Keratinocyte (primary cell): ENCODE results near the gene FNDC11. TPM values are rescaled to one million over a fixed set of nuclear protein-coding genes. Genes with fewer than 3 reads are reported as not detected.

Source experiments
- DNase-seq: peaks from one replicate; pipeline ENCODE4 v3.0.0-alpha.2; 2011; ENCODE audit warnings: low read depth, missing footprints, low spot score
- FAIRE-seq: peaks from 2 replicates; lab custom pipeline; 2011; peaks lifted over from hg19 to GRCh38; lab: Jason Lieb, UNC
- H2AFZ ChIP-seq: 2 replicates; pipeline ENCODE4 v1.6.0; 2012; ENCODE audit warnings: low read length, control low read depth, inconsistent platforms; ENCODE audit not compliant: control insufficient read depth
- H3K27ac ChIP-seq: 2 replicates; pipeline ENCODE4 v1.5.1; 2011; ENCODE audit warnings: low read length; ENCODE audit not compliant: control insufficient read depth, insufficient read depth
- H3K27me3 ChIP-seq: 3 replicates; pipeline ENCODE4 v1.6.0; 2011; ENCODE audit warnings: low read length; ENCODE audit not compliant: control insufficient read depth, insufficient read depth; ENCODE audit errors: extremely low read depth
- H3K36me3 ChIP-seq, 2 experiments: 2 replicates in 1 of 2; 3 replicates in 1 of 2; pipeline ENCODE4 v1.5.1; 2011; ENCODE audit warnings: low read length in 2 of 2, mild to moderate bottlenecking in 1 of 2; ENCODE audit not compliant: control insufficient read depth in 2 of 2, insufficient read depth in 2 of 2; ENCODE audit errors: extremely low read depth in 1 of 2
- H3K4me1 ChIP-seq: 3 replicates; pipeline ENCODE4 v1.5.1; 2011; ENCODE audit warnings: low read length; ENCODE audit not compliant: control insufficient read depth, insufficient read depth; ENCODE audit errors: extremely low read depth
- H3K4me2 ChIP-seq: 3 replicates; pipeline ENCODE4 v1.6.0; 2011; ENCODE audit warnings: low read depth, low read length; ENCODE audit not compliant: control insufficient read depth, insufficient read depth; ENCODE audit errors: extremely low read depth
- H3K4me3 ChIP-seq, 3 experiments: fragments of 200-600 bp in 1 of 3; sonication (generic) in 1 of 3; 2 replicates in 2 of 3; 3 replicates in 1 of 3; pipeline ENCODE4 v1.5.1; 2011 to 2016; ENCODE audit warnings: low read length in 3 of 3, mild to moderate bottlenecking in 3 of 3, control low read depth in 2 of 3, inconsistent platforms in 1 of 3, low read depth in 1 of 3, mixed read lengths in 1 of 3, mixed run types in 1 of 3, moderate library complexity in 1 of 3; ENCODE audit not compliant: control insufficient read depth in 2 of 3, insufficient read depth in 2 of 3; ENCODE audit errors: extremely low read depth in 1 of 3
- H3K79me2 ChIP-seq: 2 replicates; pipeline ENCODE4 v1.6.0; 2012; ENCODE audit warnings: low read length; ENCODE audit not compliant: control insufficient read depth, insufficient read depth
- H3K9ac ChIP-seq: 3 replicates; pipeline ENCODE4 v1.6.0; 2011; ENCODE audit warnings: low read length; ENCODE audit not compliant: control insufficient read depth, insufficient read depth; ENCODE audit errors: extremely low read depth
- H3K9me1 ChIP-seq: 3 replicates; pipeline ENCODE4 v1.6.0; 2011; ENCODE audit warnings: low read length; ENCODE audit not compliant: control insufficient read depth, insufficient read depth; ENCODE audit errors: extremely low read depth
- H3K9me3 ChIP-seq: 2 replicates; pipeline ENCODE4 v1.5.1; 2012; ENCODE audit warnings: low read depth, low read length; ENCODE audit not compliant: control insufficient read depth
- H4K20me1 ChIP-seq: 3 replicates; pipeline ENCODE4 v1.6.0; 2011; ENCODE audit warnings: low read length; ENCODE audit not compliant: control insufficient read depth, insufficient read depth; ENCODE audit errors: extremely low read depth
- CTCF ChIP-seq, 3 experiments: IDR thresholded peaks in 1 of 3; conservative IDR thresholded peaks in 1 of 3; optimal IDR thresholded peaks in 1 of 3; 2 replicates in 2 of 3; 3 replicates in 1 of 3; pipeline versions ENCODE3 to v1.5.1; 2011; ENCODE audit warnings: low read length in 3 of 3, mild to moderate bottlenecking in 3 of 3, moderate library complexity in 2 of 3, control low read depth in 1 of 3, inconsistent platforms in 1 of 3; ENCODE audit not compliant: insufficient read depth in 2 of 3; ENCODE audit errors: extremely low read depth in 1 of 3
- EZH2 ChIP-seq: IDR thresholded peaks from one replicate; pipeline ENCODE4 v1.6.1; 2012; ENCODE audit warnings: inconsistent platforms, mild to moderate bottlenecking, low read length, moderate library complexity
- dilution Hi-C: fragments of 300-500 bp; cut with MboI; formaldehyde crosslinking; loops from one replicate; pipeline ENCODE4 v1.7.0; 2020; ENCODE audit warnings: low sequenced_read_pairs; ENCODE audit not compliant: extremely low pct_ligation_motif_present
- polyA plus RNA-seq, 5 experiments: library from polyadenylated mRNA; depleted of rRNA in 3 of 5; stranded (reverse) in 3 of 5; stranded (forward) in 1 of 5; unstranded in 1 of 5; fragments of >200 nt; gene quantifications; 1 replicate in 1 of 5; 2 replicates in 3 of 5; 3 replicates in 1 of 5; pipeline versions ENCODE4 v1.2.1 to v1.2.3, GENCODE V29; 2011 to 2012; ENCODE audit warnings: missing spikeins in 2 of 5, low read depth in 1 of 5, low replicate concordance in 1 of 5

Gene FNDC11
- polyA plus RNA-seq, 1 donor (not counting 4 experiments of a cell fraction or from before 2014, with no cell fraction given), result 0.55 TPM

GRCh38 chr20:63532449-63532971 is 21.4 kb upstream of the FNDC11 start:
- Histone ChIP-seq H3K9ac (no peak overlapping the region), H3K27me3 (no peaks in the 10 kb centered on the region), H4K20me1 (peaks cover 7% of the 10 kb centered on the region), H3K9me1 (no peaks in the 10 kb centered on the region), H3K4me2 (no peak overlapping the region), H3K4me1 (peaks cover 20% of the 10 kb centered on the region), H3K27ac (no peak overlapping the region), H2AFZ (no peak overlapping the region), H3K9me3 (no peaks in the 10 kb centered on the region), H3K36me3 (peaks cover 12 to 23% of the 10 kb centered on the region in 2 experiments), H3K79me2 (peaks cover 10% of the 10 kb centered on the region), H3K4me3 (no peak overlapping the region)
- DNase-seq (no peak), FAIRE-seq (no peak)
- no peak for TF ChIP-seq EZH2
- TF ChIP-seq CTCF (optimal IDR thresholded peaks at IDR 0.05 in 1 of 3, IDR thresholded peaks at IDR 0.05 in 1 of 3, conservative IDR thresholded peaks at IDR 0.05 in 1 of 3; ENCODE audit: extremely low read depth in 1 of 3, insufficient read depth in 2 of 3, low read length in 3 of 3), result no peak
- dilution Hi-C loops, result no loop called here

- DNase-seq (no peak), FAIRE-seq (no peak)
- H3K36me3 ChIP-seq, result peaks cover 12 to 21% of the 10 kb centered on the region in 2 experiments
- peaks cover 23% of the 10 kb centered on the region for H3K4me1 ChIP-seq
- peaks cover 7% of the 10 kb centered on the region for H4K20me1 ChIP-seq
- H3K27me3 ChIP-seq, result no peaks in the 10 kb centered on the region
- TF ChIP-seq CTCF (optimal IDR thresholded peaks at IDR 0.05 in 1 of 3, IDR thresholded peaks at IDR 0.05 in 1 of 3, conservative IDR thresholded peaks at IDR 0.05 in 1 of 3; ENCODE audit: extremely low read depth in 1 of 3, insufficient read depth in 2 of 3, low read length in 3 of 3) (no peak), EZH2 (no peak)
- dilution Hi-C loops, result no loop called here
- no peaks in the 10 kb centered on the region for H3K9me1 ChIP-seq
- H3K27ac ChIP-seq, result peak overlapping the region; percentile 49
- no peak overlapping the region for H3K4me3 ChIP-seq
- H2AFZ ChIP-seq, result no peak overlapping the region
- no peaks in the 10 kb centered on the region for H3K9me3 ChIP-seq
- H3K4me2 ChIP-seq, result no peak overlapping the region
- H3K79me2 ChIP-seq, result peaks cover 10% of the 10 kb centered on the region
- H3K9ac ChIP-seq, result no peak overlapping the region
These were observed 20.6 kb upstream of the FNDC11 start for GRCh38 chr20:63533388-63533787.
